Measurements from ENCODE around the gene ZNF740.

DNA sequence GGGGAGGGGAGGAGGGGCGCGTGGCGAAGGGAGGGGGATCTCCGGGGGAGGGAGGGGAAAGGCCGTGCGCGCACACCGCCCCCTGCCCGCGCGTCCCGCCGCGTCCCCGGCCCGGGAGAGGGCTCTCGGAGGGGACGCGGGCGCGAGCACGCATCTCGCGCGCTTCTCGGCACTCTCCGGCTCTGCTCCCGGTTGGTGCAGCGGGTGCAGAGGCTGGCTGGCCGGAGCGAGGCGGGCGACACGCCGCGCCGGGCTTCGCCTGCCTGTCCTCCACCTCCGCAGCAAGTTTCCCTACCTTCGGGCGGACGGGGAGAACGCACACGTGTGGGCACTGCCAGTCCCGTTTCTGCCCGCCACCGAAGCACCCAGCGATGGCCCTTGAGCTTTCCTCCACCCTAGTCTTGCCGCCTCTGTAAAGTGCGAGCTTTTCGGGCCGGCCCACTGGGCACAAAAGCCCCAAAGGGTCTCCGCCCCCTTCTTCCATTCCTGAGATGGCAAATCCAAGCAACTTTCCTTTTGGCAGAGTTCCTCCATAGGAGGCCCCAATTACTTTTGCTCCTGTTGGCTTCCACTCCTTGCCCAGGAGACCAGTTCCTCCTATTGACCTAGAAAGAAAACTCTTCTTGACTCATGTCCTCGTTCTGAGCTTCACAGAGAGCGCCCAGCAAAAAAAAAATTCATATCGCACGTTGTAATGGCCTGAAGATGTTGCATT is 566 bp downstream of the ZNF740 start:
- TF ChIP-seq CTCF (IDR thresholded peaks at IDR 0.05) (no peak), POLR2A (IDR thresholded peaks at IDR 0.05) (no peak), POLR2AphosphoS5 (IDR thresholded peaks at IDR 0.05) (no peak)
